SK-N-SH treated with all-trans-retinoic acid at 6 μM for 48 hours (cell line): Measurements from ENCODE around the gene EPGN.

Source experiments
- ATAC-seq: fragments of 200-7000 bp; cut with Tn5 transposase; 3 replicates; pipeline ENCODE4 v1.9.1; 2020; ENCODE audit warnings: mild to moderate bottlenecking, moderate library complexity
- CSDC2 ChIP-seq: fragments of 250-450 bp; sonication (Bioruptor Pico); IDR thresholded peaks from 2 replicates; pipeline ENCODE4 v1.5.0; 2020; ENCODE audit warnings: mild to moderate bottlenecking, moderate library complexity
- ESRRG ChIP-seq: fragments of 250-450 bp; sonication (Bioruptor Pico); IDR thresholded peaks from 2 replicates; pipeline ENCODE4 v1.6.1; 2021; ENCODE audit warnings: mild to moderate bottlenecking
- GLIS3 ChIP-seq: fragments of 250-450 bp; sonication (Bioruptor Pico); IDR thresholded peaks from 2 replicates; pipeline ENCODE4 v1.5.0; 2020; ENCODE audit warnings: mild to moderate bottlenecking, moderate library complexity
- OSR1 ChIP-seq: fragments of 250-450 bp; sonication (Bioruptor Pico); IDR thresholded peaks from 2 replicates; pipeline ENCODE4 v1.8.0; 2022; ENCODE audit warnings: moderate library complexity, mild to moderate bottlenecking, inconsistent platforms
- PPARA ChIP-seq: fragments of 250-450 bp; sonication (Bioruptor Pico); IDR thresholded peaks from 2 replicates; pipeline ENCODE4 v1.5.0; 2020; ENCODE audit warnings: mild to moderate bottlenecking, borderline replicate concordance
- RARB ChIP-seq: fragments of 250-450 bp; sonication (Bioruptor Pico); IDR thresholded peaks from 2 replicates; pipeline ENCODE4 v1.8.0; 2021; ENCODE audit warnings: mild to moderate bottlenecking, moderate library complexity
- SNAI2 ChIP-seq: fragments of 250-450 bp; sonication (Bioruptor Pico); IDR thresholded peaks from 2 replicates; pipeline ENCODE4 v1.5.0; 2020; ENCODE audit warnings: mild to moderate bottlenecking, moderate library complexity
- TOX ChIP-seq: fragments of 250-450 bp; sonication (Bioruptor Pico); IDR thresholded peaks from 2 replicates; pipeline ENCODE4 v1.8.0; 2021; ENCODE audit warnings: mild to moderate bottlenecking, moderate library complexity, borderline replicate concordance
- ZC3H10 ChIP-seq: fragments of 250-450 bp; sonication (Bioruptor Pico); IDR thresholded peaks from 2 replicates; pipeline ENCODE4 v1.5.1; 2021; ENCODE audit warnings: mild to moderate bottlenecking, moderate library complexity
- ZFP3 ChIP-seq: fragments of 250-450 bp; sonication (Bioruptor Pico); IDR thresholded peaks from 2 replicates; pipeline ENCODE4 v1.5.0; 2020; ENCODE audit warnings: mild to moderate bottlenecking, moderate library complexity
- ZFP30 ChIP-seq: fragments of 450-650 bp; formaldehyde crosslinking; IDR thresholded peaks from 2 replicates; pipeline ENCODE4 v1.5.0; 2022; ENCODE audit warnings: mild to moderate bottlenecking, moderate library complexity
- ZNF70 ChIP-seq: fragments of 450-650 bp; formaldehyde crosslinking; IDR thresholded peaks from 2 replicates; pipeline ENCODE4 v1.5.0; 2020; ENCODE audit warnings: mild to moderate bottlenecking, moderate library complexity
- ZNF8 ChIP-seq: fragments of 450-650 bp; formaldehyde crosslinking; IDR thresholded peaks from 2 replicates; pipeline ENCODE4 v1.5.0; 2020; ENCODE audit warnings: mild to moderate bottlenecking, moderate library complexity
- TF ChIP-seq, protein P1 (sequence below): fragments of 250-450 bp; sonication (Bioruptor Pico); IDR thresholded peaks from 2 replicates; pipeline ENCODE4 v1.5.0; 2020; ENCODE audit warnings: mild to moderate bottlenecking, moderate library complexity
- TF ChIP-seq, protein P2 (sequence below): fragments of 250-450 bp; sonication (Bioruptor Pico); IDR thresholded peaks from 2 replicates; pipeline ENCODE4 v1.8.0; 2021; ENCODE audit warnings: low read depth, mild to moderate bottlenecking, moderate library complexity, borderline replicate concordance
- TF ChIP-seq, protein P3 (sequence below): fragments of 250-450 bp; sonication (Bioruptor Pico); IDR thresholded peaks from 2 replicates; pipeline ENCODE4 v1.5.1; 2021; ENCODE audit warnings: mild to moderate bottlenecking, moderate library complexity

Gene EPGN

DNA sequence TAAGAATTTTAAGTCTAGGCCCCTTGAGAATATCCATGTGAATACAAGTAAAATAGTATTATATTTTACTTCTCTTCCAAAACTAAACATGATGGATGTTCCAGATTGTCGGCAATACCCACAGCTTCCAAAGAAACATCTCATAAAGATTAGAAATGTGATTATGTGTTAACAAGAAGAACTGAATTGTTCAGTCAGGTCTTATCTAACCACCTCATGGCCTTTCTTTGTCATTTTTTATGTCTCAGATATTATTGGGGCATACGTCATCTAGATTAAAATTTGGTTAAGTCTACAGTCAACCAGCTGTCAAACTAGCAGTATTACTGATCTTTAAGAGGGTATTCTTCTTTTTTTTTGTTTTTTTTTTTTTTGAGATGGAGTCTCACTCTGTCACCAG is 10.0 kb downstream of the EPGN start (continued):
- TF ChIP-seq, protein P1, sequence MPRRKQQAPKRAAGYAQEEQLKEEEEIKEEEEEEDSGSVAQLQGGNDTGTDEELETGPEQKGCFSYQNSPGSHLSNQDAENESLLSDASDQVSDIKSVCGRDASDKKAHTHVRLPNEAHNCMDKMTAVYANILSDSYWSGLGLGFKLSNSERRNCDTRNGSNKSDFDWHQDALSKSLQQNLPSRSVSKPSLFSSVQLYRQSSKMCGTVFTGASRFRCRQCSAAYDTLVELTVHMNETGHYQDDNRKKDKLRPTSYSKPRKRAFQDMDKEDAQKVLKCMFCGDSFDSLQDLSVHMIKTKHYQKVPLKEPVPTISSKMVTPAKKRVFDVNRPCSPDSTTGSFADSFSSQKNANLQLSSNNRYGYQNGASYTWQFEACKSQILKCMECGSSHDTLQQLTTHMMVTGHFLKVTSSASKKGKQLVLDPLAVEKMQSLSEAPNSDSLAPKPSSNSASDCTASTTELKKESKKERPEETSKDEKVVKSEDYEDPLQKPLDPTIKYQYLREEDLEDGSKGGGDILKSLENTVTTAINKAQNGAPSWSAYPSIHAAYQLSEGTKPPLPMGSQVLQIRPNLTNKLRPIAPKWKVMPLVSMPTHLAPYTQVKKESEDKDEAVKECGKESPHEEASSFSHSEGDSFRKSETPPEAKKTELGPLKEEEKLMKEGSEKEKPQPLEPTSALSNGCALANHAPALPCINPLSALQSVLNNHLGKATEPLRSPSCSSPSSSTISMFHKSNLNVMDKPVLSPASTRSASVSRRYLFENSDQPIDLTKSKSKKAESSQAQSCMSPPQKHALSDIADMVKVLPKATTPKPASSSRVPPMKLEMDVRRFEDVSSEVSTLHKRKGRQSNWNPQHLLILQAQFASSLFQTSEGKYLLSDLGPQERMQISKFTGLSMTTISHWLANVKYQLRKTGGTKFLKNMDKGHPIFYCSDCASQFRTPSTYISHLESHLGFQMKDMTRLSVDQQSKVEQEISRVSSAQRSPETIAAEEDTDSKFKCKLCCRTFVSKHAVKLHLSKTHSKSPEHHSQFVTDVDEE, result no peak
- TF ChIP-seq, protein P2, sequence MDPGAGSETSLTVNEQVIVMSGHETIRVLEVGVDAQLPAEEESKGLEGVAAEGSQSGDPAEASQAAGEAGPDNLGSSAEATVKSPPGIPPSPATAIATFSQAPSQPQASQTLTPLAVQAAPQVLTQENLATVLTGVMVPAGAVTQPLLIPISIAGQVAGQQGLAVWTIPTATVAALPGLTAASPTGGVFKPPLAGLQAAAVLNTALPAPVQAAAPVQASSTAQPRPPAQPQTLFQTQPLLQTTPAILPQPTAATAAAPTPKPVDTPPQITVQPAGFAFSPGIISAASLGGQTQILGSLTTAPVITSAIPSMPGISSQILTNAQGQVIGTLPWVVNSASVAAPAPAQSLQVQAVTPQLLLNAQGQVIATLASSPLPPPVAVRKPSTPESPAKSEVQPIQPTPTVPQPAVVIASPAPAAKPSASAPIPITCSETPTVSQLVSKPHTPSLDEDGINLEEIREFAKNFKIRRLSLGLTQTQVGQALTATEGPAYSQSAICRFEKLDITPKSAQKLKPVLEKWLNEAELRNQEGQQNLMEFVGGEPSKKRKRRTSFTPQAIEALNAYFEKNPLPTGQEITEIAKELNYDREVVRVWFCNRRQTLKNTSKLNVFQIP (CRISPR knock-in tag), result no peak
- TF ChIP-seq, protein P3, sequence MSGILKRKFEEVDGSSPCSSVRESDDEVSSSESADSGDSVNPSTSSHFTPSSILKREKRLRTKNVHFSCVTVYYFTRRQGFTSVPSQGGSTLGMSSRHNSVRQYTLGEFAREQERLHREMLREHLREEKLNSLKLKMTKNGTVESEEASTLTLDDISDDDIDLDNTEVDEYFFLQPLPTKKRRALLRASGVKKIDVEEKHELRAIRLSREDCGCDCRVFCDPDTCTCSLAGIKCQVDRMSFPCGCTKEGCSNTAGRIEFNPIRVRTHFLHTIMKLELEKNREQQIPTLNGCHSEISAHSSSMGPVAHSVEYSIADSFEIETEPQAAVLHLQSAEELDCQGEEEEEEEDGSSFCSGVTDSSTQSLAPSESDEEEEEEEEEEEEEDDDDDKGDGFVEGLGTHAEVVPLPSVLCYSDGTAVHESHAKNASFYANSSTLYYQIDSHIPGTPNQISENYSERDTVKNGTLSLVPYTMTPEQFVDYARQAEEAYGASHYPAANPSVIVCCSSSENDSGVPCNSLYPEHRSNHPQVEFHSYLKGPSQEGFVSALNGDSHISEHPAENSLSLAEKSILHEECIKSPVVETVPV (CRISPR knock-in tag), result no peak
- no peak for TF ChIP-seq RARB (CRISPR knock-in tag)
- TF ChIP-seq ZFP3, result no peak
- TF ChIP-seq CSDC2 (CRISPR knock-in tag), result no peak
- no peak for TF ChIP-seq PPARA (CRISPR knock-in tag)
- TF ChIP-seq ZC3H10 (CRISPR knock-in tag), result no peak
- TF ChIP-seq ZNF70 (CRISPR knock-in tag), result no peak
- TF ChIP-seq ZNF8 (CRISPR knock-in tag), result no peak
- TF ChIP-seq, all 23 proteins: peak for 0

DNA sequence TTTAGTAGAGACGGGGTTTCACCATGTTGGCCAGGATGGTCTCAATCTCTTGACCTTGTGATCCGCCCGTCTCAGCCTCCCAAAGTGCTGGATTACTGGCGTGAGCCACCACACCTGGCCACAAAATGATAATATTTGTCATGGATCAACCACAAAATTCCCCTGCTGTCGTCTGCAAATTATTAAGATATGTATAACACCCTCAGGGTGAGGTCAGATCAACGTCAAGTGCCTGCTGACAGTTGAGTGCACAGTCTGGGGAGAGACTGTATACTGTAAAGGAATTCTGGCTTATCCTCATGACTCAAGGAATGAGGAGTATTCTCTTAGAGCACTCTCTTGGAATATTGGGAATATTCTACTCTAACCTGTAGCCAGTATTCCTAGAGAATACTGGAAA is 11.2 kb downstream of the EPGN start:
- peak; percentile 23; the same call in 1 of the 3 replicates for ATAC-seq
- no peak for TF ChIP-seq RARB (CRISPR knock-in tag)
- TF ChIP-seq, protein P3 (CRISPR knock-in tag), result no peak
- TF ChIP-seq, all 23 proteins: peak for 0

DNA sequence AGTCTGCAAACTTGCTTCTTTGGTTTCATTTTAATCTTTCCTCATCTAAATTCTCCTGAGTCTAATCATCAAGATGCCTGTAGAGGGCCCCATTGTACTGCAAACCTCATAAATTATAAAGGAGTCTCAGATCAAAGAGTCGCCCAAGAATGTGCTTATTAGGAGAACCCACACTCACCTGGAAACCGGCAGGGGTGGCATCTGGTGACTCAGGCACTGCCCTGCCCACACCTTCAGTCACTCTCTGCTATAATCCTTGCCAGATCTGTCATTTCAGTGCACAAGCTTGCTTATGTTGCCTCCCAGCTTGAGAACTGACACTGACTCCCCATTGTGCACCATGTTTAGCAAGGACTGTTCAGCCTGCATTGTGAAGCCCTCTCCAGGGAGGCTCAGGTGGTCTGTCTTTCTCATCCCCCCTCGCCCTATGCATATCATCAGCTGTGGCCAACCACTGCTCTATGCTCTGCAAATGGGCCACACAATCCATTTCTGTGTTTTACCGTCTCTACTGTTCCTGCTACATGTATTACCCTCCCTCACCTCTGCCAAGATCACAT is 12.4 kb downstream of the EPGN start:
- peak; percentile 97 for ATAC-seq
- TF ChIP-seq GLIS3 (no peak), RARB (CRISPR knock-in tag) (no peak), CSDC2 (CRISPR knock-in tag) (no peak), PPARA (CRISPR knock-in tag) (no peak), ZC3H10 (CRISPR knock-in tag) (no peak), ZFP30 (CRISPR knock-in tag) (no peak)
- TF ChIP-seq, protein P2 (CRISPR knock-in tag), result no peak

DNA sequence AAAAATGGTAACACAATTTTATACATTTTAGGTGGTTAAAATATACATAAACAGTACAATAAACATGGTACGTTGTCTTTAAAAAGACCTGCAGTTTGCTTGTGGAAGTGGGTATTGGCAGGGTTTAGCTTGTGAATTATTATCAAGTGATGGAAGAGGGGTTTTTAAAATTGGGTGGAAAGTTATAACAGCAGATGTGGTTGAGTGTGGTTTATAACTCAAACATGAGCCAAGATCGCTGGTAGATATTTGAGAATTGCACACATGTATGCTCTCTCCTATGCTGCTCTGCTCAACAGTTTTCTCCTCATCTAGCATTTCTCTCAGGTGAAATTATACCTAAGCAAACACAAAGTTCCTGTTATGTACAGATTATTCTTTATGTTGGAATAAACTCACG is 14.0 kb downstream of the EPGN start:
- TF ChIP-seq TOX (CRISPR knock-in tag) (no peak), ESRRG (CRISPR knock-in tag) (no peak), ZC3H10 (CRISPR knock-in tag) (no peak), SNAI2 (CRISPR knock-in tag) (no peak)
- TF ChIP-seq, all 23 proteins: peak for 0
- ATAC-seq, result no peak

DNA sequence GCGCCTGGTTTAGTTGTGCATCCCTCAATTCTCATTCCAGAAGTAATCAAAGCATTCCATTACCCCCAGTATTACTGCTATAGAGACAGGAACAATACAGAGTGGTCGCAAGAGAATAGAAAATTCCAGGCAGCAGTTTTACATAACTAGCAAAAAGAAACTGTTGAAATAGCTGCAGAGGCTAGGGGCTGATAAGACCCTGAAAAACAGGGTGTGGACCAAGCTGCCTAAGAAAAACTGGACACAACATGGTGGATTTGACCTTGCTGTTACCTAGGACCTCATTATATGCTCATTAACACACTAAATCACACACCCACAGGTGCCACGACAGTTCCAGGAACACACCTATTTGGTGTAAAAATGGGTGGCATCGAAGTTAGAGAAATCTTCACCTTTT is 15.4 kb downstream of the EPGN start:
- TF ChIP-seq OSR1 (CRISPR knock-in tag), result no peak
- ATAC-seq, result no peak
